AG10803 (cell line): Measurements from ENCODE around the gene PTPRO.
A peak's percentile ranks its signal among the peaks of the same experiment; 100 is the strongest.
"Not testable (repeated sequence)": the region's sequence is repeated elsewhere in the genome, so short reads cannot be mapped to it uniquely, and the experiment has no call there.

Experiments used
- DNase-seq: peaks from one replicate; pipeline ENCODE4 v3.0.0; 2010; ENCODE audit warnings: low read depth
- H3K4me3 ChIP-seq: 2 replicates; pipeline ENCODE4 v1.5.1; 2011; ENCODE audit warnings: mild to moderate bottlenecking, low read length, control low read depth
- TF ChIP-seq, protein P1 (sequence below): conservative IDR thresholded peaks from 2 replicates; pipeline ENCODE4 v1.5.1; 2011; ENCODE audit warnings: mild to moderate bottlenecking, low read length, control low read depth, inconsistent platforms

PTPRO gene

GRCh38 chr12:15608941-15609340, 286.6 kb downstream of the PTPRO start:
- TF ChIP-seq, protein P1, sequence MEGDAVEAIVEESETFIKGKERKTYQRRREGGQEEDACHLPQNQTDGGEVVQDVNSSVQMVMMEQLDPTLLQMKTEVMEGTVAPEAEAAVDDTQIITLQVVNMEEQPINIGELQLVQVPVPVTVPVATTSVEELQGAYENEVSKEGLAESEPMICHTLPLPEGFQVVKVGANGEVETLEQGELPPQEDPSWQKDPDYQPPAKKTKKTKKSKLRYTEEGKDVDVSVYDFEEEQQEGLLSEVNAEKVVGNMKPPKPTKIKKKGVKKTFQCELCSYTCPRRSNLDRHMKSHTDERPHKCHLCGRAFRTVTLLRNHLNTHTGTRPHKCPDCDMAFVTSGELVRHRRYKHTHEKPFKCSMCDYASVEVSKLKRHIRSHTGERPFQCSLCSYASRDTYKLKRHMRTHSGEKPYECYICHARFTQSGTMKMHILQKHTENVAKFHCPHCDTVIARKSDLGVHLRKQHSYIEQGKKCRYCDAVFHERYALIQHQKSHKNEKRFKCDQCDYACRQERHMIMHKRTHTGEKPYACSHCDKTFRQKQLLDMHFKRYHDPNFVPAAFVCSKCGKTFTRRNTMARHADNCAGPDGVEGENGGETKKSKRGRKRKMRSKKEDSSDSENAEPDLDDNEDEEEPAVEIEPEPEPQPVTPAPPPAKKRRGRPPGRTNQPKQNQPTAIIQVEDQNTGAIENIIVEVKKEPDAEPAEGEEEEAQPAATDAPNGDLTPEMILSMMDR: no peak
- DNase-seq: no peak
- no peak overlapping the region for H3K4me3 ChIP-seq

DNA sequence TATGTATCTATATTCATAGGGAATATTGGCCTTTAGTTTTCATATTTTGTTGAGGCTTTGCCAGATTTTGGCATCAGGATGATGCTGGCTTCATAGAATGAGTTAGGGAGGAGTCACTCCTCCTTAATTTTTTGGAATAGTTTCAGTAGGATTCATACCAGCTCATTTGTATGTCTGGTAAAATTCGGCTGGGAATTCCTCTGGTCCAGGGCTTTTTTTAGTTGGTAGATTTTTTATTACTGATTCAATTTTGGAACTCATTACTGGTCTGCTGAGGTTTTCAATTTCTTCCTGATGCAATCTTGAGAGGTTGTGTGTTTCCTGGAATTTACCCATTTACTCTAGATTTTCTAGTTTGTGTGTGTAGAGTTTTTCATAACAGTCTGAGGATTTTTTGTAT, 291.7 kb downstream of the PTPRO start:
- TF ChIP-seq, protein P1: no peak
- peak; percentile 89 for DNase-seq
- H3K4me3 ChIP-seq: no peak overlapping the region

DNA sequence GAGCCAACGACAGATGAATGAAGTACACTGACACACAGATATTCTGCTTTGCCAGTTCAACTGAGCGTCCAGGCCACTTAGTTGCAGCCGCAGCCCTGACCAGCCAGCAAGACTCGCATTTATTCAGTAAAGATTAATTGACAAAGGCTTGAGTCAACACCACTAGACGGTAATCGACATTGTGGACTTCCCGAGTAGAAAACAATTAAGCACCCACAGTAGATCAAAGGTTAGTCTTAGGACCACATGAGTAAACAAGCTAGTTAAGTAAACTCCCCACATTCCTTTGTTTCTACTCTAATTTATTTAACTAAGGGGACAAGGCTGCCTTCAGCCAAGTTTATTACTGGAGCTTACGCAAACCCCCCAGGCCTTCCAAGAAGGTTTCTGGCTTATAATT, 294.2 kb downstream of the PTPRO start:
- not testable (repeated sequence) for H3K4me3 ChIP-seq, DNase-seq

- no peak for DNase-seq
- TF ChIP-seq, protein P1: no peak
- H3K4me3 ChIP-seq: no peak overlapping the region
Measured at GRCh38 chr12:15620741-15621539, 298.6 kb downstream of the PTPRO start.

GRCh38 chr12:15625075-15625474, 302.8 kb downstream of the PTPRO start:
- H3K4me3 ChIP-seq: no peak overlapping the region
- DNase-seq: no peak

DNA sequence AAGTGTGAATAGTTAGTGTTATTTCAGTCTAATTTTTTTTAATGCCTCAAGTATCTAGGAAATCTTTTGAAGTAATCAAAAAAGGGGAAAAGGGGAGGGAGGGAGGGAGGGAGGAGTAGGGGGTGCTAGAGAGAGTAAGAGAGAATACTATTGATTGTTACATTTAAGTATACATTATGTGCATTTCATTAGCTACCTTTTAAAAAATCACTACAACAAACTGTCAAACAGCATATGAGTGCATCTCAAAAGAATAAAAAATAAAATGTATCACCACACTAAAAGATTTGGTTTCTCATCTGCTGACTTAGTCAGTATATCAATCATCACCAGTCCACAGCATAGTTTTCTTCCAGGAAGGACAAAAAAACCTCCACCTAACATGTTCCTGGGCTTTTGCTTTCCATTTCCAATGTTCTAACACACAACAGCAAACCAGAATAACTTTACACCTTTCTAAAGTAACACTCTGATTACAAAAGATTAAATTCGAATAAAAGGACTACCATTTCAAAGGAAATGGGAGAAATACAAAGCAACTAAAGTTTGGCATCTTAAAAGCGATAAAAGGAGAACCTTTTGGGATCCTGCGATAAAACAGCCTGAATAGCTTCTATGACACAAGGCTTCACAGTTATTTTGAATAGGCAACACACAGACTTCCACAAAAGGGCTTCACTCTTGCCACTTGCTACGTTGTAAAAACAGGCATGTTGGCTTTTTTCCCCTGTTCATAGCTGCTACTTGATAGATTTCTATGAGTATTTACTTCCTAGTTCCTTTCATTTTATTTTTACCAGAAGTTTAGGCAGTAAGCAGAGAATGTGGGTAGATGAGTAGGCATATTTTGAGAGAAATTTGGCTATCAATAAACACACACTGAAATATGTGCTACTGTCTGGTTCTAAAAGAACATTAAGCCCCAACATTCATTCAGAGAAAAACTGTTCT, 306.0 kb downstream of the PTPRO start:
- H3K4me3 ChIP-seq: peak overlapping the region; percentile 6; the same call in 1 of the 2 replicates
- TF ChIP-seq, protein P1: no peak
- DNase-seq: peak; percentile 85

More at GRCh38 chr12:15625075-15625474, 302.8 kb downstream of the PTPRO start:
- TF ChIP-seq, protein P1: no peak

DNA sequence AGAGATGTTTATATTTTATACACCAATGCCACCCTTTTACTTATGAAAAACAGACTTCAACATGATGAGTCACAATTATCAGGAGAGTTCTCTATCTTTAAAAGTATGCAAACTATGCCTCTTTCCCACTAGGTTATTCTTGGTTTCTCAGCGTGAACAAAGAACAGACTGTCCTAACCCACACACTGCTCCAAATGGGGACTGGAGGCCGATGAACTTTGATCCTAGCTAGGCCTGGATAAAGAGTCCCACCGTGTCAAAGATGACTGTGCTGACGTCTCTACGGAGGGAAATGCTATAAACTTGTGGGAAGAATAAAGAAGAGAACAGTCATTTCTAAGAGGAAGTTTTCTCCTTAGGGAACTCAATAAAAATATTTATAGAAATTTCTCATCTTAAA, 306.8 kb downstream of the PTPRO start:
- no peak overlapping the region for H3K4me3 ChIP-seq
- TF ChIP-seq, protein P1: no peak
- DNase-seq: peak; percentile 94
